HCT116 (cell line): ENCODE results near the gene PRMT5. TPM values are rescaled to one million over a fixed set of nuclear protein-coding genes. Genes with fewer than 3 reads are reported as not detected.

Source experiments
- ATAC-seq: fragments of 200-7000 bp; cut with Tn5 transposase; 2 replicates; pipeline ENCODE4 v1.9.1; 2020; ENCODE audit warnings: mild to moderate bottlenecking, moderate library complexity
- BruUV-seq: library from RNA; stranded (reverse); fragments of 400-500 nt; replicated peaks from 2 replicates; lab custom pipeline; 2021; lab: Mats Ljungman, UMichigan
- CTCF ChIA-PET: fragments of 300-600 bp; sonication (Branson Sonifier 250); formaldehyde crosslinking; loops from one replicate; lab custom pipeline; 2021; ENCODE audit warnings: antibody characterized with exemption; lab: Charles Lee
- POLR2A ChIA-PET: fragments of 300-600, 350-600 bp; sonication (Branson Sonifier 250); formaldehyde crosslinking; loops from one replicate; lab custom pipeline; 2021; ENCODE audit warnings: antibody characterized with exemption; lab: Charles Lee
- RAD21 ChIA-PET, 2 experiments: fragments of 300-600 bp; sonication (Branson Sonifier 250); formaldehyde crosslinking; loops; one replicate each; lab custom pipeline; 2023; ENCODE audit warnings: low total read pairs in 2 of 2; ENCODE audit not compliant: uncharacterized antibody in 2 of 2, unreplicated experiment in 2 of 2, low non-redundant PET in 1 of 2; lab: Charles Lee
- DNase-seq: peaks from one replicate; pipeline ENCODE4 v3.0.0-alpha.2; 2010; ENCODE audit warnings: low read depth, low spot score
- H2AFZ ChIP-seq: fragments of 200-600 bp; shearing (Covaris generic), sonication (generic); 2 replicates; pipeline ENCODE4 v1.6.1; 2017; ENCODE audit warnings: low read depth, mixed run types, mixed read lengths, antibody characterized with exemption, low read length; ENCODE audit not compliant: poor library complexity, severe bottlenecking
- H3K27ac ChIP-seq: 2 replicates; pipeline ENCODE4 v1.5.1; 2012; ENCODE audit warnings: low read depth, low read length
- H3K27me3 ChIP-seq: fragments of 200-600 bp; sonication (generic); 2 replicates; pipeline ENCODE4 v1.6.1; 2016; ENCODE audit warnings: mixed run types, low read length, mixed read lengths; ENCODE audit not compliant: insufficient read depth
- H3K36me3 ChIP-seq, 2 experiments: fragments of 200-500 bp in 1 of 2; fragments of 200-600 bp in 1 of 2; sonication (Bioruptor generic) in 1 of 2; sonication (generic) in 1 of 2; 2 replicates each; pipeline versions ENCODE4 v1.5.1 to v1.6.1; 2014 to 2016; ENCODE audit warnings: low read length in 2 of 2, inconsistent platforms in 1 of 2, mixed read lengths in 1 of 2, mixed run types in 1 of 2; ENCODE audit not compliant: insufficient read depth in 2 of 2, control insufficient read depth in 1 of 2
- H3K4me1 ChIP-seq, 2 experiments: fragments of 200-600 bp in 1 of 2; sonication (generic) in 1 of 2; 2 replicates each; pipeline versions ENCODE4 v1.5.1 to v1.6.1; 2012 to 2017; ENCODE audit warnings: low read length in 2 of 2, inconsistent platforms in 1 of 2, mild to moderate bottlenecking in 1 of 2, mixed read lengths in 1 of 2, mixed run types in 1 of 2, moderate library complexity in 1 of 2; ENCODE audit not compliant: insufficient read depth in 2 of 2, control insufficient read depth in 1 of 2
- H3K4me2 ChIP-seq: fragments of 200-600 bp; sonication (generic); 2 replicates; pipeline ENCODE4 v1.6.1; 2017; ENCODE audit warnings: mixed run types, low read length, mixed read lengths
- H3K4me3 ChIP-seq, 2 experiments: fragments of 200-600 bp in 1 of 2; sonication (generic) in 1 of 2; replicated peaks in 1 of 2; 2 replicates each; pipeline ENCODE4 v1.5.1; 2011 to 2016; ENCODE audit warnings: low read length in 2 of 2, control low read depth in 1 of 2, low read depth in 1 of 2, mild to moderate bottlenecking in 1 of 2, mixed read lengths in 1 of 2, mixed run types in 1 of 2
- H3K79me2 ChIP-seq: fragments of 200-600 bp; sonication (generic); 2 replicates; pipeline ENCODE4 v1.6.1; 2017; ENCODE audit warnings: mild to moderate bottlenecking, mixed run types, low read length, moderate library complexity, mixed read lengths; ENCODE audit not compliant: insufficient read depth
- H3K9ac ChIP-seq: fragments of 200-600 bp; sonication (generic); 2 replicates; pipeline ENCODE4 v1.6.1; 2016; ENCODE audit warnings: low read length, mixed read lengths
- H3K9me2 ChIP-seq: fragments of 200-600 bp; sonication (generic), shearing (Covaris generic); 2 replicates; pipeline ENCODE4 v1.6.1; 2017; ENCODE audit warnings: mixed run types, mild to moderate bottlenecking, moderate library complexity; ENCODE audit not compliant: insufficient read depth
- H3K9me3 ChIP-seq, 2 experiments: fragments of 200-500 bp in 1 of 2; fragments of 200-600 bp in 1 of 2; sonication (Bioruptor generic) in 1 of 2; sonication (generic) in 1 of 2; 2 replicates each; pipeline ENCODE4 v1.6.1; 2014 to 2017; ENCODE audit warnings: low read length in 2 of 2, mixed read lengths in 2 of 2, inconsistent platforms in 1 of 2, low read depth in 1 of 2, mild to moderate bottlenecking in 1 of 2, mixed run types in 1 of 2, moderate library complexity in 1 of 2; ENCODE audit not compliant: control insufficient read depth in 1 of 2, insufficient read depth in 1 of 2
- H4K20me1 ChIP-seq: fragments of 200-600 bp; sonication (generic), shearing (Covaris generic); 2 replicates; pipeline ENCODE4 v1.6.1; 2017; ENCODE audit warnings: mixed run types, mild to moderate bottlenecking, moderate library complexity; ENCODE audit not compliant: insufficient read depth
- CBX3 ChIP-seq: IDR thresholded peaks from 2 replicates; pipeline ENCODE4 v1.6.1; 2012; ENCODE audit warnings: low read depth
- CTCF ChIP-seq, 3 experiments: fragments of 200-600 bp in 1 of 3; sonication (generic) in 1 of 3; IDR thresholded peaks in 2 of 3; conservative IDR thresholded peaks in 1 of 3; 2 replicates each; pipeline ENCODE4 v1.5.1; 2012 to 2017; ENCODE audit warnings: low read depth in 2 of 3, low read length in 2 of 3, antibody characterized with exemption in 1 of 3, borderline replicate concordance in 1 of 3, control low read depth in 1 of 3, mild to moderate bottlenecking in 1 of 3, mixed read lengths in 1 of 3, mixed run types in 1 of 3, moderate library complexity in 1 of 3; ENCODE audit not compliant: insufficient read depth in 1 of 3
- EZH2 ChIP-seq: fragments of 200-600 bp; sonication (generic); IDR thresholded peaks from 2 replicates; pipeline ENCODE4 v1.6.1; 2017; ENCODE audit warnings: antibody characterized with exemption, mixed run types
- RAD21 ChIP-seq: IDR thresholded peaks from 2 replicates; pipeline ENCODE4 v1.6.1; 2012; ENCODE audit warnings: low read depth, mild to moderate bottlenecking
- REST ChIP-seq: IDR thresholded peaks from 2 replicates; pipeline ENCODE4 v1.6.1; 2012; ENCODE audit warnings: low read depth
- TCF7L2 ChIP-seq: IDR thresholded peaks from 2 replicates; pipeline ENCODE4 v1.7.0; 2011; ENCODE audit warnings: borderline replicate concordance, inconsistent platforms; ENCODE audit not compliant: insufficient read depth, insufficient read length; ENCODE audit errors: extremely low read depth
- ZFX ChIP-seq: fragments of 450-650 bp; IDR thresholded peaks from 2 replicates; pipeline ENCODE4 v1.6.1; 2017
- intact Hi-C: fragments of 100-400 bp; cut with micrococcal nuclease; formaldehyde crosslinking; loops from 2 replicates; pipeline ENCODE4 v1.10.0; 2022
- total RNA-seq: library from RNA; stranded (reverse); gene quantifications from one replicate; pipeline ENCODE4 v1.2.1, GENCODE V29; 2021; ENCODE audit not compliant: unreplicated experiment

Gene PRMT5
- total RNA-seq, 1 experiment from 2014 or later: 186 TPM

GRCh38 chr14:22900081-22900799 is 28.9 kb downstream of the PRMT5 start:
- POLR2A ChIA-PET: interaction anchor here (0.6 to 1.4 kb wide), 3 partner anchors 13 to 339 kb away, joined by 3 to 4 read pairs (median 4); partner anchors contain the start of gene RBM23

More at GRCh38 chr14:22900081-22900799, 28.9 kb downstream of the PRMT5 start:
- intact Hi-C loops: loop anchor here (1.0 to 5.0 kb wide), 4 partner anchors 28 to 343 kb away; no protein-coding TSS in a partner anchor
- peaks cover 0 to 22% of the 10 kb centered on the region in 2 experiments; a peak in 2 of 4 replicates for H3K4me1 ChIP-seq
- ATAC-seq (peak; percentile 87), DNase-seq (peak; percentile 70)
- H3K9me3 ChIP-seq: no peaks in the 10 kb centered on the region
- H3K9me2 ChIP-seq: no peaks in the 10 kb centered on the region
- no peak overlapping the region for H3K4me3 ChIP-seq
- no peak for TF ChIP-seq REST
- TF ChIP-seq CTCF (IDR thresholded peaks at IDR 0.05 in 2 of 3, conservative IDR thresholded peaks at IDR 0.05 in 1 of 3; ENCODE audit: borderline replicate concordance in 1 of 3, insufficient read depth in 1 of 3, low read depth in 2 of 3, low read length in 2 of 3): peak; percentile 62 to 76 (median 67); a peak in 5 of 6 replicates
- TF ChIP-seq RAD21: peak; percentile 68
- TF ChIP-seq CBX3: no peak; the same call in 1 of the 2 replicates
- TF ChIP-seq ZFX: no peak
- no peak for TF ChIP-seq TCF7L2
- no peak for TF ChIP-seq EZH2
- 0 out of 2 replicates have a peak overlapping the region, but pooled peaks have one; percentile 17 for H3K27ac ChIP-seq
- H3K9ac ChIP-seq: no peak overlapping the region
- H3K79me2 ChIP-seq: no peaks in the 10 kb centered on the region
- H3K4me2 ChIP-seq: no peak overlapping the region
- ChIA-PET RAD21 (interaction anchor here (0.7 to 1.2 kb wide), 3 partner anchors 29 to 324 kb away, joined by 3 to 5 read pairs (median 5); no protein-coding TSS in a partner anchor), CTCF (interaction anchor here (0.5 to 2.3 kb wide), 19 partner anchors 11 to 530 kb away, joined by 3 to 11 read pairs (median 4); partner anchors contain the start of genes ACIN1, C14orf119, LRP10 and RBM23)
- no peak overlapping the region for H2AFZ ChIP-seq
- H3K36me3 ChIP-seq: peaks cover 27 to 39% of the 10 kb centered on the region in 2 experiments
- H3K27me3 ChIP-seq: no peaks in the 10 kb centered on the region
- no TSS peak for BruUV-seq
- no peaks in the 10 kb centered on the region for H4K20me1 ChIP-seq
